ENCODE data around the gene FPGS.

FPGS gene

GRCh38 chr9:127767410-127767809 is 35.3 kb upstream of the FPGS start:
- Histone ChIP-seq H3K9ac (ENCODE audit: low read length) (no peak overlapping the region), H3K9me3 (ENCODE audit: low read length) (no peaks in the 10 kb centered on the region), H4K20me1 (ENCODE audit: insufficient read depth, low read length) (no peaks in the 10 kb centered on the region), H3K27me3 (ENCODE audit: insufficient read depth, low read length) (no peaks in the 10 kb centered on the region), H3K27ac (ENCODE audit: low read depth, low read length, poor library complexity, severe bottlenecking) (peak overlapping the region; percentile 1), H3F3A (ENCODE audit: insufficient read depth, low read length) (no peaks in the 10 kb centered on the region), H2AFZ (ENCODE audit: low read length) (no peak overlapping the region), H3K9me2 (ENCODE audit: low read depth, low read length) (no peaks in the 10 kb centered on the region), H3K36me3 (ENCODE audit: insufficient read depth, low read length) (no peaks in the 10 kb centered on the region), H3K79me2 (ENCODE audit: insufficient read depth, low read length) (no peaks in the 10 kb centered on the region), H3K4me3 (ENCODE audit: low read depth, low read length, poor library complexity, severe bottlenecking) (no peak overlapping the region), H3K4me2 (ENCODE audit: low read length) (no peak overlapping the region), H3K4me1 (ENCODE audit: insufficient read depth, low read length, severe bottlenecking) (peaks cover 38% of the 10 kb centered on the region)
- TF ChIP-seq CTCF (IDR thresholded peaks at IDR 0.05; ENCODE audit: low read length) (no peak), EZH2 (IDR thresholded peaks at IDR 0.05; ENCODE audit: borderline replicate concordance, low read length) (no peak)

GRCh38 chr9:127767909-127768331 is 34.8 kb upstream of the FPGS start:
- Histone ChIP-seq H3K9me3 (ENCODE audit: low read length) (no peaks in the 10 kb centered on the region), H3K79me2 (ENCODE audit: insufficient read depth, low read length) (no peaks in the 10 kb centered on the region), H4K20me1 (ENCODE audit: insufficient read depth, low read length) (no peaks in the 10 kb centered on the region), H3K36me3 (ENCODE audit: insufficient read depth, low read length) (no peaks in the 10 kb centered on the region), H2AFZ (ENCODE audit: low read length) (no peak overlapping the region), H3K4me3 (ENCODE audit: low read depth, low read length, poor library complexity, severe bottlenecking) (no peak overlapping the region), H3F3A (ENCODE audit: insufficient read depth, low read length) (no peaks in the 10 kb centered on the region), H3K27ac (ENCODE audit: low read depth, low read length, poor library complexity, severe bottlenecking) (peak overlapping the region; percentile 1), H3K9me2 (ENCODE audit: low read depth, low read length) (no peaks in the 10 kb centered on the region), H3K9ac (ENCODE audit: low read length) (no peak overlapping the region), H3K4me1 (ENCODE audit: insufficient read depth, low read length, severe bottlenecking) (peaks cover 40% of the 10 kb centered on the region), H3K27me3 (ENCODE audit: insufficient read depth, low read length) (no peaks in the 10 kb centered on the region), H3K4me2 (ENCODE audit: low read length) (no peak overlapping the region)
- TF ChIP-seq EZH2 (IDR thresholded peaks at IDR 0.05; ENCODE audit: borderline replicate concordance, low read length), result no peak
- no peak for TF ChIP-seq CTCF (IDR thresholded peaks at IDR 0.05; ENCODE audit: low read length)

GRCh38 chr9:127768698-127769097 is 34.0 kb upstream of the FPGS start:
- H3K27me3 ChIP-seq (ENCODE audit: insufficient read depth, low read length), result no peaks in the 10 kb centered on the region
- peak overlapping the region; percentile 30 for H3K27ac ChIP-seq (ENCODE audit: low read depth, low read length, poor library complexity, severe bottlenecking)
- H3K36me3 ChIP-seq (ENCODE audit: insufficient read depth, low read length), result no peaks in the 10 kb centered on the region

More at GRCh38 chr9:127768698-127769097, 34.0 kb upstream of the FPGS start:
- Histone ChIP-seq H3K4me3 (ENCODE audit: low read depth, low read length, poor library complexity, severe bottlenecking) (no peak overlapping the region), H2AFZ (ENCODE audit: low read length) (no peak overlapping the region), H3F3A (ENCODE audit: insufficient read depth, low read length) (no peaks in the 10 kb centered on the region), H3K79me2 (ENCODE audit: insufficient read depth, low read length) (no peaks in the 10 kb centered on the region), H3K9me2 (ENCODE audit: low read depth, low read length) (no peaks in the 10 kb centered on the region), H4K20me1 (ENCODE audit: insufficient read depth, low read length) (no peaks in the 10 kb centered on the region), H3K9me3 (ENCODE audit: low read length) (no peaks in the 10 kb centered on the region), H3K4me2 (ENCODE audit: low read length) (no peak overlapping the region), H3K4me1 (ENCODE audit: insufficient read depth, low read length, severe bottlenecking) (peaks cover 48% of the 10 kb centered on the region), H3K9ac (ENCODE audit: low read length) (no peak overlapping the region)
- no peak for TF ChIP-seq CTCF (IDR thresholded peaks at IDR 0.05; ENCODE audit: low read length)
- TF ChIP-seq EZH2 (IDR thresholded peaks at IDR 0.05; ENCODE audit: borderline replicate concordance, low read length), result no peak
